Breast epithelium (tissue), 4 donors: ENCODE data around the gene GPR158. TPM values are rescaled to one million over a fixed set of nuclear protein-coding genes. Genes with fewer than 3 reads are reported as not detected.

ENCODE experiments used
- DNase-seq, 2 donors: peaks; one replicate each; pipeline ENCODE4 v3.0.0-alpha.2; 2019; ENCODE audit warnings: low spot score in 2 of 2
- H3K27ac ChIP-seq, 2 donors: fragments of 200-600 bp; sonication (generic) in 1 of 2; one replicate each; pipeline ENCODE4 v1.5.1; 2016 to 2019; ENCODE audit warnings: mild to moderate bottlenecking in 1 of 2
- H3K27me3 ChIP-seq, 2 donors: fragments of 200-600 bp; sonication (generic) in 1 of 2; one replicate each; pipeline versions ENCODE4 v1.5.1 to v1.6.0; 2017 to 2019; ENCODE audit warnings: control low read depth in 1 of 2, mild to moderate bottlenecking in 1 of 2
- H3K36me3 ChIP-seq: fragments of 200-600 bp; one replicate; pipeline ENCODE4 v1.5.1; 2019
- H3K4me1 ChIP-seq, 2 donors: fragments of 200-600 bp; sonication (generic); one replicate each; pipeline ENCODE4 v1.5.1; 2016 to 2019; ENCODE audit warnings: control low read depth in 1 of 2
- H3K4me3 ChIP-seq, 3 donors: fragments of 200-600 bp; sonication (generic); 1 replicate in 2 of 3; 2 replicates in 1 of 3; pipeline ENCODE4 v1.5.1; 2016 to 2019; ENCODE audit warnings: mild to moderate bottlenecking in 3 of 3, moderate library complexity in 2 of 3
- H3K9me3 ChIP-seq, 2 donors: fragments of 200-600 bp; sonication (generic) in 1 of 2; one replicate each; pipeline ENCODE4 v1.5.1; 2016 to 2019; ENCODE audit warnings: control low read depth in 1 of 2
- CTCF ChIP-seq, 3 donors: fragments of 450-650 bp; IDR thresholded peaks; one replicate each; pipeline ENCODE4 v1.5.1; 2016 to 2017; ENCODE audit warnings: antibody characterized with exemption in 3 of 3, mild to moderate bottlenecking in 3 of 3, moderate library complexity in 3 of 3
- POLR2A ChIP-seq: fragments of 450-650 bp; IDR thresholded peaks from one replicate; pipeline ENCODE4 v1.6.1; 2016; ENCODE audit warnings: antibody characterized with exemption, mild to moderate bottlenecking, moderate library complexity
- POLR2AphosphoS5 ChIP-seq, 3 donors: sonication (generic); formaldehyde crosslinking; IDR thresholded peaks; one replicate each; pipeline ENCODE4 v1.6.1; 2017; ENCODE audit warnings: antibody characterized with exemption in 3 of 3
- intact Hi-C: fragments of 100-400 bp; cut with DNase I; formaldehyde crosslinking; loops from one replicate; pipeline ENCODE4 v1.15.1; 2023; ENCODE audit warnings: low total_unique reads
- total RNA-seq, 3 donors: library from RNA; depleted of rRNA; stranded (reverse); fragments of >200 nt; gene quantifications; one replicate each; pipeline ENCODE4 v1.1.0, GENCODE V29; 2016

GPR158 gene
- total RNA-seq, 3 donors from 2014 or later, result 0.16 to 0.29 TPM; not detected in 1

DNA sequence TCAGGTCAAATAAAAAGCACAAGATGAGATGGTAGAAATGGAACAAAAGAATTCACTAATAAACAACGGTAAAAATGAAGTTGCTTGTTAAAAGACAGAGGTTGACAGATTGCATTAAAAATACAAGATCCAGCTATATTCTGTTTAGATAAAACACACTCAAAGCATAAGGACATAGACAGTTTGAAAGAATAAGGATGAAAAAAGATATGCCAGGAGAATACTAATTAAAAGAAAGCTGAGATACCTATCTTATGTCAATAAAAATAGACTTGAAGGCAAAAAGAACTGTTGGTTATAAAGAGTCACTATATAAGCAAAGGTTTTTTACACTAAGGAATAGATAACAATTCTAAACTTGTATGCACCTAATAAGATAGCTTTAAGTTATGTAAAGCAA lies 105.3 kb downstream of the GPR158 start:
- Histone ChIP-seq H3K27ac (no peak overlapping the region), H3K4me3 (no peak overlapping the region), H3K27me3 (no peaks in the 10 kb centered on the region), H3K36me3 (no peaks in the 10 kb centered on the region), H3K9me3 (peaks cover 0 to 23% of the 10 kb centered on the region in 2 donors), H3K4me1 (no peaks in the 10 kb centered on the region)
- TF ChIP-seq POLR2AphosphoS5 (IDR thresholded peaks at IDR 0.05) (no peak), CTCF (IDR thresholded peaks at IDR 0.05) (no peak), POLR2A (no peak)
- DNase-seq, result no peak
- intact Hi-C loops, result no loop called here

DNA sequence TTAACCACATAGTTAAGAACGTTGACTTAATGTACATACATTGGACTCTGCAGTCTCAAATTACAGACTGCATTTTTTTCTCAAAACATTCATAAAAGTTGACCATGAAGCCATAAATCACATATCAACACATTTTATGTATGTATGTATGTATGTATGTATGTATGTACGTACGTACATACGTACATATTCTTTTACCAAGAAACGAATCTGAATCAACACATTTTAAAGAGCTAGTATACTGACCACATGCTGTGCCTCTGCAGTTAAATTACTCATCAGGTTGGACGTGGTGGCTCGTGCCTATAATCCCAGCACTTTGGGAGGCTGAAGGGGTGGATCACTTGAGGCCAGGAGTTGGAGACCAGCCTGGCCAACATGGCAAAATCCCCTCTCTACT lies 105.8 kb downstream of the GPR158 start:
- H3K4me1 ChIP-seq, result no peaks in the 10 kb centered on the region
- no peak overlapping the region for H3K27ac ChIP-seq
- intact Hi-C loops, result no loop called here
- TF ChIP-seq CTCF (IDR thresholded peaks at IDR 0.05), result no peak
- no peak for TF ChIP-seq POLR2A
- TF ChIP-seq POLR2AphosphoS5 (IDR thresholded peaks at IDR 0.05), result no peak
- no peak for DNase-seq
- no peaks in the 10 kb centered on the region for H3K27me3 ChIP-seq
- H3K4me3 ChIP-seq, result no peak overlapping the region
- H3K36me3 ChIP-seq, result no peaks in the 10 kb centered on the region
- peaks cover 2 to 28% of the 10 kb centered on the region in 2 donors for H3K9me3 ChIP-seq

DNA sequence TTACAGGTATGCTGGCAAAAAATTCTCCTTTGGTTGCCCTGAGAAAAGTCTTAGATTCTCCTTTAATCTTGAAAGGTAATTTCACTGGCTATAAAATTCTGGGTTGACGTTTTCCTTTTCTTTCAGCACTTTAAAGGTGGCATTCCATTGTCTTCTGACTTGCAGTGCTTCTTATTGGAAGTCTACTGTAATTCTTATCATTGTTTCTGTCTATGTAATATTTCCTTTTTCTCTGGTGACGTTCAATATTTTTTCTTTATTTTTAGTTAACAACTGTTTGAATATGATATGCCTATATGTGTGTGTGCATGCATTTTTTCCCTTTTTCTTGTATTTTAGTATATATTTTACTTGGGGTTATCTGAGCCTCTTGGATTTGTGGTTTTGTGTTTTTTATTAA lies 111.0 kb downstream of the GPR158 start:
- intact Hi-C loops, result no loop called here
- DNase-seq, result no peak
- no peaks in the 10 kb centered on the region for H3K4me1 ChIP-seq

DNA sequence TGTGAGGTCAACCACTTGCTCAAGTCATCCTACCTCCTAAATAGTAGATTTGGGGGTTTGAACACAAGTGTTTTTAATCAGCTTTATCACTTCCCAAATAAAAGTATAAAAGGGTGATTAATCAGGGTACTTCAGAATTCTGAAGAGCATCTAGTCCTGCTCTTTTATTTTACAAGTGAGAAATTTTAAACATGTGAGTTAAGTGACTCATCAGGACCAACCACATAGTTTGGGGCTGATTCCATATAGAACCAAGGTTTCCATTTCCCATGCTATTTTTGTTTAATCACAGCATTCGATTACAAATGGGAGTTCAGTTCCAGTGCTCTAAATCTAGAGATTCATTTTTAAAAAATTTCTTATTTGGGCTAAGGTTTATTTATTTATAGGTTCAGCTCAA lies 113.4 kb downstream of the GPR158 start:
- intact Hi-C loops, result no loop called here
- Histone ChIP-seq H3K4me1 (no peaks in the 10 kb centered on the region), H3K27me3 (no peaks in the 10 kb centered on the region), H3K36me3 (no peaks in the 10 kb centered on the region), H3K9me3 (peaks cover 4 to 25% of the 10 kb centered on the region in 2 donors), H3K4me3 (no peak overlapping the region), H3K27ac (no peak overlapping the region)
- no peak for TF ChIP-seq CTCF (IDR thresholded peaks at IDR 0.05)
- no peak for TF ChIP-seq POLR2A
- TF ChIP-seq POLR2AphosphoS5 (IDR thresholded peaks at IDR 0.05), result no peak
- no peak for DNase-seq

More for the DNA sequence above, 111.0 kb downstream of the GPR158 start:
- Histone ChIP-seq H3K9me3 (peaks cover 4 to 25% of the 10 kb centered on the region in 2 donors), H3K36me3 (no peaks in the 10 kb centered on the region), H3K27ac (no peak overlapping the region), H3K4me3 (no peak overlapping the region), H3K27me3 (no peaks in the 10 kb centered on the region)
- TF ChIP-seq POLR2AphosphoS5 (IDR thresholded peaks at IDR 0.05), result no peak
- no peak for TF ChIP-seq CTCF (IDR thresholded peaks at IDR 0.05)
- TF ChIP-seq POLR2A, result no peak

DNA sequence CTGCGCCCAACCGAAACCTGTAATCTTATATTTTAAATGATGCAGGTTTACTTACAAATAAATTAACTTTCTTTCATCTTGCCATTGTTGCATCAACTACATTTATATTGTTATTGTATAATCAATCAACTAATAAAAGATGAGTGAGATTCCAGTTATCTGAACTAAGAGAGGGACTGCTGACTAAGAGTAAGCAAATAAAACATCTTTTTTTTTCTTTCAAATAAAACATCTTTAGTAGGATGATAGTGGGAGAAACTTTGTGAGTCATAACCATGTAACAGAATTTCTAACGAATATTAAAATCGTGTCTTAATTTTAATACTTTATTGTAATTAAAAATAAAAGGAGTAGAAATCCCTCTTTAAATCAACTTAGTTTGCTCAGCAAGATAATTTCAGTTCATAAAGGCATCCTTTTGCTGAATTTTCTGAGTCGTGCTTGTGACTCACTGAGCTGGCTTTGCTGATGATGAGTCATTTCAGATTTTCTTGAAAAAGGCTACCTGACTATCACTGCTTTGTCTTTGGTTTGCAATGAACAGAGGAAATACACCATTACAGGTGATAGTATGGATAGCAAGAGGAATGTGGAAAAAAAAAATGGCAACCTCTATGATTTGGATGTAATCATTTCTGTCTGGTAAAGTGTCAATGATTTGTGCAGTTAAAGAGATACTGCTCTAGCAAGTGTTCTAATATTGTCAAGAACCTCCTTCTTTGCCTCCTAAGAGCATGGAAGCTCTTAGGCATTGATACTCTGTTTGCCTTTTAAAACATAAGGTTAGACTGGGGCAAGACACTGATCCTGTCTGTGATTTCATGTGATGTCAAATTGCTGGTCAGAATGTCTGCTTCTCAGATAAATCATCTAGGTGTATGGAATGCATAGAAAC lies 119.5 kb downstream of the GPR158 start:
- H3K9me3 ChIP-seq, result no peaks in the 10 kb centered on the region
- TF ChIP-seq POLR2A (no peak), POLR2AphosphoS5 (IDR thresholded peaks at IDR 0.05) (no peak), CTCF (IDR thresholded peaks at IDR 0.05) (no peak)
- H3K27ac ChIP-seq, result no peak overlapping the region
- H3K4me3 ChIP-seq, result no peak overlapping the region
- intact Hi-C loops, result no loop called here
- DNase-seq, result no peak
- no peaks in the 10 kb centered on the region for H3K36me3 ChIP-seq
- no peaks in the 10 kb centered on the region for H3K27me3 ChIP-seq
- no peaks in the 10 kb centered on the region for H3K4me1 ChIP-seq
